ENCODE results near the gene CISD1. TPM values are rescaled to one million over a fixed set of nuclear protein-coding genes. Genes with fewer than 3 reads are reported as not detected.

Gene CISD1
- total and polyA plus RNA-seq, 10 donors, result 7.1 to 26.5 (median 19.3) TPM

- H3K36me3 ChIP-seq, result peaks cover 0 to 13% (median 0%) of the 10 kb centered on the region in 6 donors
- intact Hi-C loops (cut with DNase I; ENCODE audit: low total_unique reads), result no loop called here
- H3K27ac ChIP-seq, result no peak overlapping the region
- H3K9me3 ChIP-seq, result no peaks in the 10 kb centered on the region
- no peak overlapping the region for H3K4me3 ChIP-seq
- DNase-seq, result no peak
- no peaks in the 10 kb centered on the region for H3K27me3 ChIP-seq (replicated peaks in 1 of 7)
- peaks cover 3 to 59% (median 24%) of the 10 kb centered on the region in 6 donors for H3K4me1 ChIP-seq
- TF ChIP-seq POLR2A (IDR thresholded peaks at IDR 0.05) (no peak), CTCF (IDR thresholded peaks at IDR 0.05 in 8 of 11, conservative IDR thresholded peaks at IDR 0.05 in 3 of 11) (no peak), POLR2AphosphoS5 (IDR thresholded peaks at IDR 0.05) (no peak)
These were observed 8.6 kb upstream of the CISD1 start for GRCh38 chr10:58260334-58260733.

DNA sequence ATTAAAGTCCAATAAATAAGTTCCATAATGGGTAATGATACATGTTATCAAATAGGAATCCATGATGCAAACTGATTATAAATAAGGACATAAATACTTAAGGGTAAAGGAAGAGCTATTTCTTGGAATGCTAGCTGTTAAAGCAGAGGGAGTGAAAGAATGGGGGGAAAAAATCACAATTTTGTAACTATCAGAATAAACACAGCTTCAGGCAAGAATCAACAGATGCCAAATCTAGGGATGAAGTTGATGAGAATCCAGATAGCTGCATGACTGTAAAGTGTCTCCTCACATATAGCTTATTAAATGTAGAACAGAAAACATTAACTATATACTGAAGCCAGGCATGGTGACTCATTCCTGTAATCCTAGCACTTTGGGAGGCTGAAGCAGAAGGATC is 6.2 kb upstream of the CISD1 start:
- TF ChIP-seq POLR2A (IDR thresholded peaks at IDR 0.05) (no peak), CTCF (IDR thresholded peaks at IDR 0.05 in 8 of 11, conservative IDR thresholded peaks at IDR 0.05 in 3 of 11) (no peak), POLR2AphosphoS5 (IDR thresholded peaks at IDR 0.05) (no peak)
- intact Hi-C loops (cut with DNase I; ENCODE audit: low total_unique reads), result no loop called here
- no peak for DNase-seq
- Histone ChIP-seq H3K4me3 (no peak overlapping the region), H3K9me3 (no peaks in the 10 kb centered on the region), H3K27me3 (replicated peaks in 1 of 7) (no peaks in the 10 kb centered on the region), H3K36me3 (peaks cover 0 to 5% (median 0%) of the 10 kb centered on the region in 6 donors), H3K27ac (peak overlapping the region in 1 of 8 donors; percentile 1), H3K4me1 (peaks cover 3 to 76% (median 35%) of the 10 kb centered on the region in 6 donors)

GRCh38 chr10:58264780-58265179 is 4.2 kb upstream of the CISD1 start:
- H3K27ac ChIP-seq, result peak overlapping the region in 6 of 8 donors; percentile 97 to 99 (median 98)
- no peaks in the 10 kb centered on the region for H3K27me3 ChIP-seq (replicated peaks in 1 of 7)
- H3K9me3 ChIP-seq, result no peaks in the 10 kb centered on the region
- TF ChIP-seq POLR2A (IDR thresholded peaks at IDR 0.05), result no peak
- TF ChIP-seq POLR2AphosphoS5 (IDR thresholded peaks at IDR 0.05), result no peak
- no peak for TF ChIP-seq CTCF (IDR thresholded peaks at IDR 0.05 in 8 of 11, conservative IDR thresholded peaks at IDR 0.05 in 3 of 11)
- intact Hi-C loops (cut with DNase I; ENCODE audit: low total_unique reads), result no loop called here
- no peak for DNase-seq
- H3K4me3 ChIP-seq, result peak overlapping the region in 2 of 8 donors; percentile 68 to 88
- H3K4me1 ChIP-seq, result peaks cover 4 to 84% (median 39%) of the 10 kb centered on the region in 6 donors
- H3K36me3 ChIP-seq, result no peaks in the 10 kb centered on the region
- WGBS, 5 donors, result 33 to 38% (median 36%) methylated on average over 5 of the region's 5 CpGs

DNA sequence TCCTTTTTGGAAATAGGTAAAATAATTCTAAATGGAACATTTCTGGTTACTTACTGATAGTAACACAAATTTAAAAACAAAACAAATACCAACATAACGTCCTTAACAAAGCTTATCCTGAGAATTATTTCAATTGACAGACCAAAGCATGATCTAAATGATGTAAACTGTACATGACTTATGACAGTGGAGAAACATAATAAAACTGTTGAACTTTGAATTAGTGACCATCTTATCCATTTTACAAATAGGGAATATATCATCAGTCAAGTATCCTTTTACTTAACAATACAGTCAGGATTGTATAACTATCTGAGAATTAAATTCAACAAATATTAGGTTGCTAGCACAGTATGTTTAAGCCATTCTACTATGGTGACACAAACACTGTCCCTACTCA is 3.7 kb upstream of the CISD1 start:
- intact Hi-C loops (cut with DNase I; ENCODE audit: low total_unique reads), result no loop called here
- Histone ChIP-seq H3K4me1 (peaks cover 8 to 84% (median 43%) of the 10 kb centered on the region in 6 donors), H3K36me3 (no peaks in the 10 kb centered on the region), H3K4me3 (peak overlapping the region in 3 of 8 donors; percentile 68 to 88 (median 78)), H3K27ac (peak overlapping the region in 7 of 8 donors; percentile 97 to 99 (median 98)), H3K9me3 (no peaks in the 10 kb centered on the region), H3K27me3 (replicated peaks in 1 of 7) (no peaks in the 10 kb centered on the region)
- 33 to 46% (median 41%) methylated on average over 1 of the region's 1 CpG for WGBS, 5 donors
- no peak for TF ChIP-seq CTCF (IDR thresholded peaks at IDR 0.05 in 8 of 11, conservative IDR thresholded peaks at IDR 0.05 in 3 of 11)
- TF ChIP-seq POLR2AphosphoS5 (IDR thresholded peaks at IDR 0.05), result no peak
- TF ChIP-seq POLR2A (IDR thresholded peaks at IDR 0.05), result no peak
- no peak for DNase-seq

Data from spleen (tissue), 11 donors.